ENCODE results near the gene CD55.

DNA sequence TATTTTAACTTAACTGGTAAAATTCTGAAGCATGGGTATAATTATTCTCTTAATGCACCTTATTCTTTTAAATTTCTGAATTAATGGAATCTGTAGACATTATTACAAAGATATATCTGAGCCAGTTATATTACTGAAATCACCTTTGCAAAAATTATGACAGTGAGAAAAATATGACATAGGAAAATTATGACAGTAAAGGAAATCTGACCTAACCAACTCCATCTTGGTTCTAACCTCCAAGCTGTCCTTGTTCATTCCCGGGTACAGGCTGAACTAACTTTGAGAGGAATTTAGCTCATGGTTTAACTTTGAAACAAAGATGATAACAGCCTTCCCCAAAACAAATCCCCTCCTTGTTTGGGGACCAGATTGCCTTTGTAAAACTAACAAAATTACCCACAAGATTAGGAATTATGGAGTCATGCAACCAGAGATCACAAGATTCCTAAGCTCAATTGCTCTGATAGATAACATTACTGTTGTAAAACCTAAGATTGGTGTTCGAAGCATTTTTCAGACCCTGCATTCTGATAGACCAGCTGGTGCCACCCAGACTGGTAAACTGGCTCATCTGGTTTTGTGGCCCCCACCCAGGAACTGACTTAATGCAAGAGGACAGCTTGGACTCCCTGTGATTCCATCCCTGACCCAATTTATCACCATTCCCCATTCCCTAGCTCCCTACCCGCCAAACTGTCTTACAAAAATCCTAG is 9.4 kb upstream of the CD55 start:
- TF ChIP-seq, protein P1, sequence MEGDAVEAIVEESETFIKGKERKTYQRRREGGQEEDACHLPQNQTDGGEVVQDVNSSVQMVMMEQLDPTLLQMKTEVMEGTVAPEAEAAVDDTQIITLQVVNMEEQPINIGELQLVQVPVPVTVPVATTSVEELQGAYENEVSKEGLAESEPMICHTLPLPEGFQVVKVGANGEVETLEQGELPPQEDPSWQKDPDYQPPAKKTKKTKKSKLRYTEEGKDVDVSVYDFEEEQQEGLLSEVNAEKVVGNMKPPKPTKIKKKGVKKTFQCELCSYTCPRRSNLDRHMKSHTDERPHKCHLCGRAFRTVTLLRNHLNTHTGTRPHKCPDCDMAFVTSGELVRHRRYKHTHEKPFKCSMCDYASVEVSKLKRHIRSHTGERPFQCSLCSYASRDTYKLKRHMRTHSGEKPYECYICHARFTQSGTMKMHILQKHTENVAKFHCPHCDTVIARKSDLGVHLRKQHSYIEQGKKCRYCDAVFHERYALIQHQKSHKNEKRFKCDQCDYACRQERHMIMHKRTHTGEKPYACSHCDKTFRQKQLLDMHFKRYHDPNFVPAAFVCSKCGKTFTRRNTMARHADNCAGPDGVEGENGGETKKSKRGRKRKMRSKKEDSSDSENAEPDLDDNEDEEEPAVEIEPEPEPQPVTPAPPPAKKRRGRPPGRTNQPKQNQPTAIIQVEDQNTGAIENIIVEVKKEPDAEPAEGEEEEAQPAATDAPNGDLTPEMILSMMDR (conservative IDR thresholded peaks at IDR 0.05; ENCODE audit: low read depth in 2 of 2), result no peak
- no peak for TF ChIP-seq POLR2AphosphoS5 (IDR thresholded peaks at IDR 0.05; ENCODE audit: low read depth)
- TF ChIP-seq EZH2phosphoT487 (IDR thresholded peaks at IDR 0.05; ENCODE audit: unreplicated experiment), result no peak
- no peak for TF ChIP-seq CREB1 (CRISPR knock-in tag; IDR thresholded peaks at IDR 0.05; ENCODE audit: low read depth)
- TF ChIP-seq EZH2 (IDR thresholded peaks at IDR 0.05; ENCODE audit: low read depth, unreplicated experiment), result no peak
- TF ChIP-seq, protein P2, sequence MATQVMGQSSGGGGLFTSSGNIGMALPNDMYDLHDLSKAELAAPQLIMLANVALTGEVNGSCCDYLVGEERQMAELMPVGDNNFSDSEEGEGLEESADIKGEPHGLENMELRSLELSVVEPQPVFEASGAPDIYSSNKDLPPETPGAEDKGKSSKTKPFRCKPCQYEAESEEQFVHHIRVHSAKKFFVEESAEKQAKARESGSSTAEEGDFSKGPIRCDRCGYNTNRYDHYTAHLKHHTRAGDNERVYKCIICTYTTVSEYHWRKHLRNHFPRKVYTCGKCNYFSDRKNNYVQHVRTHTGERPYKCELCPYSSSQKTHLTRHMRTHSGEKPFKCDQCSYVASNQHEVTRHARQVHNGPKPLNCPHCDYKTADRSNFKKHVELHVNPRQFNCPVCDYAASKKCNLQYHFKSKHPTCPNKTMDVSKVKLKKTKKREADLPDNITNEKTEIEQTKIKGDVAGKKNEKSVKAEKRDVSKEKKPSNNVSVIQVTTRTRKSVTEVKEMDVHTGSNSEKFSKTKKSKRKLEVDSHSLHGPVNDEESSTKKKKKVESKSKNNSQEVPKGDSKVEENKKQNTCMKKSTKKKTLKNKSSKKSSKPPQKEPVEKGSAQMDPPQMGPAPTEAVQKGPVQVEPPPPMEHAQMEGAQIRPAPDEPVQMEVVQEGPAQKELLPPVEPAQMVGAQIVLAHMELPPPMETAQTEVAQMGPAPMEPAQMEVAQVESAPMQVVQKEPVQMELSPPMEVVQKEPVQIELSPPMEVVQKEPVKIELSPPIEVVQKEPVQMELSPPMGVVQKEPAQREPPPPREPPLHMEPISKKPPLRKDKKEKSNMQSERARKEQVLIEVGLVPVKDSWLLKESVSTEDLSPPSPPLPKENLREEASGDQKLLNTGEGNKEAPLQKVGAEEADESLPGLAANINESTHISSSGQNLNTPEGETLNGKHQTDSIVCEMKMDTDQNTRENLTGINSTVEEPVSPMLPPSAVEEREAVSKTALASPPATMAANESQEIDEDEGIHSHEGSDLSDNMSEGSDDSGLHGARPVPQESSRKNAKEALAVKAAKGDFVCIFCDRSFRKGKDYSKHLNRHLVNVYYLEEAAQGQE (IDR thresholded peaks at IDR 0.05; ENCODE audit: unreplicated experiment), result no peak
- no peak for TF ChIP-seq STAT1 (IDR thresholded peaks at IDR 0.05; ENCODE audit: unreplicated experiment)
- TF ChIP-seq ZNF331 (CRISPR knock-in tag; IDR thresholded peaks at IDR 0.05; ENCODE audit: low read depth), result no peak
- TF ChIP-seq ZNF114 (CRISPR knock-in tag; IDR thresholded peaks at IDR 0.05), result no peak
- no peak for TF ChIP-seq JUNB (IDR thresholded peaks at IDR 0.05; ENCODE audit: unreplicated experiment)

Measured in GM23338 (cell line).